ENCODE data around the gene HAVCR1.
"Not testable (repeated sequence)": the region's sequence is repeated elsewhere in the genome, so short reads cannot be mapped to it uniquely, and the experiment has no call there.

HAVCR1 gene

DNA sequence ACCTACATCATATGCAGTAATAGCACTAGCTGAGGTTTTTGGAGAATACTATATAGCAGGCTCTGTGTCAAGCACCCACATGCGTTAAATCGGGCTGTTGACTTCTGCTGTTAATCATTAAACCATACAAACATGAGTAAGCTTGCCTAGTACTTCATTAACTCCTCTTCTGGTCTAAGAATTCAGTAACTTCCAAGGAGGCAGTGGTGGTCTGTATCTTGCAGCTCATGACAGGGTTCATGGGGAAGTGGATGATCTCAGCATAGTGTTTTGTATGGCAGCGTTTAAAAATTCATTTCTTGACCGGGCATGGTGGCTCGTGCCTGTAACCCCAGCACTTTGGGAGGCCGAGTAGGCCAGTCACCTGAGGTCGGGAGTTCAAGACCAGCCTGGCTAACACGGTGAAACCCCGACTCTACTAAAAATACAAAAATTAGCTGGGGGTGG lies at the start of gene HAVCR1:
Gene HAVCR1, minus strand, starts transcription at position 24 of the 447 bp plus-strand sequence. CDS start 1,173 bp downstream, outside the sequence.
- no peak for DNase-seq (ENCODE audit: low spot score)

DNA sequence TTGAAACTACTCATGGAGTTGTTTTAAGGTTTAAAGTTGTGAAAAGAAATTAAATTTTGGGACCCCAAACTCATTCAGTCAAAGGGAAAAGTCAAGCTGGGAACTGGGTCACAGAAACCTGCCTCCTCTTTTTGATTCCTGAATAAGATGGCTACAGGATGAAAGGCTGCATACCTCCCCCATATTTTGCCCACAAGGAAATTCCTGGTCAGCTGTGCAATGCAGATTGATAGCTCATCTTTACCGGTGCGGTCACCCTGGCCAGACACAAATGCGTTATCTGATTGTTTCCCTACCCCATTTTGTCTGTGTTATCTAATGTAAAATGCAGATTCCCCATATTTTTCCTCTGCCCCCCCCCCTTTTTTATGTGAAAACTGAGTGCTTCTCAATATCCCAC lies 48.6 kb upstream of the HAVCR1 start:
- DNase-seq (ENCODE audit: low spot score): no peak

DNA sequence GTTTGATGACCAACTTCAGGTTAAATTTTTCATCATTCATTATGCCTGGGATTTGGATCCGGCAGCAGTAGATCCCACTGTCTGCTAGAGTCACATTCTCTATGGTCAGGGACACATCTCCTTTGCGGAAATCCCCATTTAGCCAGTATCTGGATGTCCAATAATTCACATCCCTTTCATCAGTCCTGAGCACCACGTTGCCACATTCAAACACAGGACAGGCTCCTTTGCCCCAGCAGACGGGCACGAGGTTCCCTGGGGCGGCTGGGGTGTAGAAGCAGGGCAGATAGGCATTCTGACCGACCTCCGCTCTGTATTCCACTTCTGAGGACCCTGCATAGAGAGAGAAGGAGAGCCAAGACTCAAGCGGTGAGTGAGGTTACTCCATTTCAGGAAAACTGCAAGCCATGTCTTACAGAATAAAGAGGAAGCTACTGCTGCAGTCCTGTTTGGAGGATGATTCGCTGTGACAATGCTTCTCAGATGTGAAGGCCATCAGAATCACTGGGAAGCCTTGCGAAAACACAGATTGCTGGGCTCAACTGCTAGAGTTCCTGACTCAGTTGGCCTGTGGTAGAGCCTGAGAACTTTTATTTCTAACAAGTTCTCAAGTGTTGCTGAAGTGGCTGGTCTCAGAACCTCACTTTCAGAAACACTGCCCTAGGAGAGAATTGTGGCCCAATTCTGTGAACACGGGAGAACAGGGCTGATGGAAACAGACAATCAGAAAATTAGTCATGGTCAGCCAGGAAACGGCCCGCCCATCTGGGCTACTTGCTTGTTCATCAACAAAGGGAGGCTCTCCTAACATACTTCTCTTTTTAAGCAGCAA lies 47.9 kb upstream of the HAVCR1 start:
- no peak for DNase-seq (ENCODE audit: low spot score)

DNA sequence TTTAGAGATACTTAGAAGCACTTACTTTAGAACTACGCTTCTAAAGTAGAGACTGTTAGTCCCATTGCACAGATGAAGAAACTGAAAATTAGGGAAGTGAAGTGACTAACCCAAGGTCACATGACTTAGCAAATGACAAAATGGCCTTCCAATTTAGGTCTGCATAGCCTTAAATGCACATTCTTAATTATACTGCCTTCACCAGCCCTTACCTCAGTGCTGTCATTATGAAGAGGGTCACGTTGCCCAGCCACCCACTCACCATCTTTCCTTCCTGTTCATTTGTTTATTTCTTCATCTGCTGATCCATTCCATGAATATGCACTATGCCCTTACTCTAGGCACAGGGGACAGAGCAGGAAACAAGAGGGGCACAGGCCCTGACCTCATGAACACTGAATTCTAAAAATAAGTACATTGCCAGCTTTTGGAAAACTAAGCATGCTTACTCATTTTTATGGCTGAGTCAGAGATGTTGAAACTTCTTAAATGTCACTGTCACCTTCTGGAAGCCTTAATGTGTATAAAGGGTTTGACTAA lies 41.3 kb upstream of the HAVCR1 start:
- DNase-seq (ENCODE audit: low spot score): no peak

GRCh38 chr5:157088342-157088990 lies 29.6 kb upstream of the HAVCR1 start:
- DNase-seq (ENCODE audit: low spot score): no peak

DNA sequence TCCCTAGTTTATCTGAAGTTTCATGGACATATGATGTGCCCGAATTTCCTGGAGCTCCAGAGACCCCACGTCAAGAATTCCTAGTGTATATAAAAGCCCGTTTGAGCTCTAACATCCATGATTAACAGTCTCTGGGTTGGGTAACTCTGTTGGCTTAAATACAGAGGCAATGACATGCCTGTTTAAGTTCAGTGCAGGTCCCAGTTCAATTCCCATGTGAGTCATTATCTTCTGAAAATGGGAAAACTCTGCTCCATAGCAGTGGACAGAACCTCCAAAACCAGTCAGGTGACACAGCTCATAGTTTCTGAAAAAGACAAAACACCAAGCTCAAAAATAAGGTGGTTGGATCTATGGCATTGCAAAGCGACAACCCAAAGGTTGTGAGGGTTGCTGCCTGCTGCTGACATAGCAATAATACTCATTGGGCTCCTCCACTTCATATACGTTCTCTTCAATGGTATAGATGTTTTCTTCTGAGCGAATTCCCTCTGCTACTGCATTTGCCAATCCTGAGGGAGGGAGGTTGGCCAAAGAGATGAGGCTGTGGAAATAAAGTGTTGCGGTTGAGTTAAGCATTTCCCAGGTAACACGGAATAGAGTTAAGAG lies 27.9 kb upstream of the HAVCR1 start:
- no peak for DNase-seq (ENCODE audit: low spot score)

DNA sequence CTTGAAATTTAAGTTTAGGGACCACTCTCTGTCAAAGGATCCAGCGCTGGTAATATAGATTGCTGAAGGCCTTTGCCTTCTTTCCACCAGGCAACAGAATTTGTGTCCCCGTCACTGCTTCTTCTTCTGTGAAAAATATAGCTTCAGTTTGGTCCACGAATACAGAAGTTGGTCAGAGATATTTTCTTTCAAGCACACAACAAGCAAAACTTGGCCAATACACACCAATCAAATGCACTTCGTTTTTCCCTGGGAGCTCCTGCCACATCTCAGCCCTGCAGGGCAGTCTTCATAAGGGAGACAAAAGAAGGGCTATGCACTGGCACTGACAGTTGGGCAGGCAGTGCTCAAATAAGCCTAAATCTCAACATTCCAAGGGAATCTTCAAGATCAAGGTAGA lies 27.0 kb upstream of the HAVCR1 start:
- DNase-seq (ENCODE audit: low spot score): no peak

DNA sequence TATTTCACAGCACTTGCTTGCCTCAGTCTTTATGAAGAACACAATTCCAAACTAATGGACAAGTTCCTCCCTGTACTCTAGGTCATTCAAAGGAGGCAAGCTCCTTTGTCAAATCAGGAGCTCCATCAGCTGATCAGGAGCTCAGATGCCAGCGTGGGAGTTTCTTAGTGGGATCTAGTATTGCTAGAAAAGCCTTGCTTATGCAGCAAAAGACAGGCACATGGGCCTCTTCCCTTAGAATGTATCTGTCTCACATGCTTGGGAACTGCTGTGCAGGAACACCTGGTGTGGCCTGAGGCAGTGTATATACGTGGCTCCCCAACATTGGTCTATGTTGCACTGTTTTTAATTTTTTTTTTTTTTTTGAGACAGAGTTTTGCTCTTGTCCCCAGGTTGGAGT lies 21.4 kb upstream of the HAVCR1 start:
- DNase-seq (ENCODE audit: low spot score): no peak

DNA sequence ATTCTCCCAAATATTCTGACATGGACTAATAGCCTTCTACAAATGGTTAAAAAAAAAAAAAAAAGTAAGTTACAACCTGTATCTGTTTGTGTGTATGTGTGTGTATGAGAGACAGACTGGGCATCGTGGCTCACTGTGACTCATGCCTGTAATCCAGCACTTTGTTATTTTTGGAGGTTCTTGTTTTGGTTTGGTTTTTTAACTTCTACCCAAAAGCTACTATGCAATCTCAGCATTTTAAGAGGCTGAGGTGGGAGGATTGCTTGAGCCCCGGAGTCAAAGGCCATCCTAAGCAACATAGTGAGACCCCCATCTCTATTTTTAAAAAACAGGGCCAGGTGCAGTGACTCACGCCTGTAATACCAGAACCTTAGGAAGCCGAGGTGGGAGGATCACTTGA lies 17.6 kb upstream of the HAVCR1 start:
- DNase-seq (ENCODE audit: low spot score): no peak

DNA sequence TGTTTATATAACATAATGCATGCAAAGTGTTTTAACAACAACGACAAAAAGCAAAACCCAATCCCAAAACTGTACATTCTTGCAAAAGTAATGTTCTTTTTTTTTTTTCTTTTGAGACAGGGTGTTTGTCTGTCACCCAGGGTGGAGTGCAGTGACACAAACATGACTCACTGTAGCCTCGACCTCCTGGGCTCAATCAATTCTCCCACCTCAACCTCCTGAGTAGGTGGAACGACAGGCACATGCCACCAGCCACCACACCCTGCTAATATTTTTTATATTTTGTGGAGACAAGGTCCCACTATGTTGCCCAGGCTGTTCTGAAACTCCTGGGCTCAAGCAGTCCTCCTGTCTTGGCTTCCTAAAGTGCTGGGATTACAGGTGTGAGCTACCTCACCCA lies 13.6 kb upstream of the HAVCR1 start:
- no peak for DNase-seq (ENCODE audit: low spot score)

- DNase-seq (ENCODE audit: low spot score): no peak
Measured at GRCh38 chr5:157069949-157070348, 11.0 kb upstream of the HAVCR1 start.

GRCh38 chr5:157068785-157069184 lies 9.9 kb upstream of the HAVCR1 start:
- DNase-seq (ENCODE audit: low spot score): no peak

DNA sequence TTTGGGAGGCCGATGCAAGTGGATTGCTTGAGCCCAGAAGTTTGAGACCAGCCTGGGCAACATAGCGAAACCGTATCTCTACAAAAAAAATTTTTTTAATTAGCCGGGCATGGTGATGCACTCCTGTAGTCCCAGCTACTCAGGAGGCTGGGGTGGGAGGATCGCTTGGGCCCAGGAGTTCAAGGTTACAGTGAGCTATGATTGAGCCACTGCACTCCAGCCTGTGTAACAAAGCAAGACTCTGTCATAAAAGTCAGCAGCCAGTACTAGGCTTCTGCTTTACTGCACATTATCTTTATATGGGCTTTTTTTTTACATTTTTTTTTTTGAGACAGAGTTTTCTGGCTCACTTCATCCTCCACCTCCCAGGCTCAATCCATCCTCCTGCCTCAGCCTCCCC lies 9.4 kb upstream of the HAVCR1 start:
- DNase-seq (ENCODE audit: low spot score): no peak

DNA sequence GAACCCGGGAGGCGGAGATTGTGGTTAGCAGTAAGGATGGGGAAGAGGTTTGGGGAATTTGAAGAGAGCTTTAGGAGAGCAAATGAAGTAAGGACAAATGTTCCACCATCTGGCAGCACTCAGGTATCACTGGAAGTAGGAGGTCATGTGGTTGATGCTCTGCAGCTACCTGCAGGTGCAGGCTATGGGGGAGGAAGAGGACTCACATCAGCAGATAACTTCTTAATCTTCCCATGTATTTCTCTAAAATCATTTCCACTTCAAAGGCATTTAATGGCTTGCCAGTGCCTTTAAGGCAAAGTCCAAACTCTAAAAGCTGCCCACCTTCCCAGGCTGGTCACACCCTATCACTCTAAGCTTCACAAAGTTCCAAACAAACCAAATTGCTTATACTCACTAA lies 8.1 kb upstream of the HAVCR1 start:
- no peak for DNase-seq (ENCODE audit: low spot score)

DNA sequence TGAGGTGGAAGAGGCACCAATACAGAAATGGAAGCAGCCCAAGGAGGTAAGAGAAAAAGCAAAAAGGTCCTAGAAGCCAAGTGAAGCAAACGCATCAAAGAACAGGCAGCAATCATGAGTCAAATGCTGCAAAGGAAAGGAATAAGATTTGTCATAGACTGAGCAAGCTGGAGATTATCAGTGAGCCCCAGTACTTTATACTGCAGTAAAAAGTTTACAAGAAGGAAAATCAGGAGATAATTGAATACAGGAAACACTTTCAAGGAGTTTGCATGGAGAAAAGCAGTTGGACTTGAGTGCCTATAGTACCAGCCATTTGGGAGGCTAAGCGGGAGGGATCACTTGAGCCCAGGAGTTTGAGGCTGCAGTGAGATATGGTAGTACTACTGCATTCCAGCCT lies 7.2 kb upstream of the HAVCR1 start:
- DNase-seq (ENCODE audit: low spot score): no peak

- no peak for DNase-seq (ENCODE audit: low spot score)
Measured at GRCh38 chr5:157063776-157064430, 5.0 kb upstream of the HAVCR1 start.

- DNase-seq (ENCODE audit: low spot score): no peak
Measured at GRCh38 chr5:157059891-157060290, 975 bp upstream of the HAVCR1 start.

GRCh38 chr5:157057459-157058370 lies 1.2 kb downstream of the HAVCR1 start:
- DNase-seq (ENCODE audit: low spot score): no peak

DNA sequence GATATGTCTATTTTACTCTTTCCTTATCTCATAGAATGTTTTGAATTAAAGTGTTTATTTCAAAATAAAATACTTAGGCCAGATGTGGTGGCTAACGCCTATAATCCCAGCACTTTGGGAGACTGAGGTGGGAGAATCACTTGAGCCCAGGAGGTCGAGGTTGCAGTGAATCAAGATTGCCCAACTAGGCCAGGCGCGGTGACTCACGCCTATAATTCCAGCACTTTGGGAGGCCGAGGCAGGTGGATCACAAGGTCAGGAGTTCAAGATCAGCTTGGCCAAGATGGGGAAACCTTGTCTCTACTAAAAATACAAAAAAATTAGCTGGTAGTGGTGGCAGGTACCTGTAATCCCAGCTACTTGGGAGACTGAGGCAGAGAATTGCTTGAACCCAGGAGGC lies 2.1 kb downstream of the HAVCR1 start:
- DNase-seq (ENCODE audit: low spot score): not testable (repeated sequence)

DNA sequence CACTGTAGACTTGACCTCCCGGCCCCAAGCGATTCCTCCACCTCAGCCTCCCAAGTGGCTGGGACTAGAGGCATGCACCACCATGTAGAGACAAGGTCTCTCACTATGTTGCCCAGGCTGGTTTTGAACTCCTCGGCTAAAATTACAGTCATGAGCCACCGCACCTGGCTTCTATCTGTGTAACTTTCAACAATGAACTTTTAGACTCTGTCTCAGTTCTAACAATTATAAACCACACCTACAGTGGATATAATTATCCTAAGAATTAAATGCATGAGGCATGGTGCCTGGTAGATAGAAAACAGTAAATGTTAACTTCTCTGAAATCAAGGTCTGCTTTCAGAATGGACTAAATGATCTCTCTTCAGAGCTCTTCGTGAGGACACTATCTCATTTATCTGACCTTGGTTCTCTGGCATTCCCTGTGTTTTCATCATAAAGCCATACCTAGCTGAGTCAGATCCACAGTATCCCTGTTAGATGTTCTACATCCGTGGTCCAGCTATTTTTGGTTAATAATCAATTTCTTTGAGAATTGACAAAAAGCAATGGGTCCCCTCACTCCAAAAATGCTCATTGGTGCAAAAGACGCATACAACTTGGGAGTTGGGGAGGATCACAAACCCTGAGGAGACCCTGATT lies 7.2 kb downstream of the HAVCR1 start:
- DNase-seq (ENCODE audit: low spot score): no peak

GRCh38 chr5:157050050-157050449 lies 8.9 kb downstream of the HAVCR1 start:
- DNase-seq (ENCODE audit: low spot score): no peak
